Right hindlimb (tissue), 1 donor: ENCODE measurements around the gene LDLRAD4.
"Not testable (repeated sequence)": the region's sequence is repeated elsewhere in the genome, so short reads cannot be mapped to it uniquely, and the experiment has no call there.

Source experiments
- DNase-seq: peaks from one replicate; pipeline ENCODE4 v3.0.0-alpha.2; 2018

LDLRAD4 gene

DNA sequence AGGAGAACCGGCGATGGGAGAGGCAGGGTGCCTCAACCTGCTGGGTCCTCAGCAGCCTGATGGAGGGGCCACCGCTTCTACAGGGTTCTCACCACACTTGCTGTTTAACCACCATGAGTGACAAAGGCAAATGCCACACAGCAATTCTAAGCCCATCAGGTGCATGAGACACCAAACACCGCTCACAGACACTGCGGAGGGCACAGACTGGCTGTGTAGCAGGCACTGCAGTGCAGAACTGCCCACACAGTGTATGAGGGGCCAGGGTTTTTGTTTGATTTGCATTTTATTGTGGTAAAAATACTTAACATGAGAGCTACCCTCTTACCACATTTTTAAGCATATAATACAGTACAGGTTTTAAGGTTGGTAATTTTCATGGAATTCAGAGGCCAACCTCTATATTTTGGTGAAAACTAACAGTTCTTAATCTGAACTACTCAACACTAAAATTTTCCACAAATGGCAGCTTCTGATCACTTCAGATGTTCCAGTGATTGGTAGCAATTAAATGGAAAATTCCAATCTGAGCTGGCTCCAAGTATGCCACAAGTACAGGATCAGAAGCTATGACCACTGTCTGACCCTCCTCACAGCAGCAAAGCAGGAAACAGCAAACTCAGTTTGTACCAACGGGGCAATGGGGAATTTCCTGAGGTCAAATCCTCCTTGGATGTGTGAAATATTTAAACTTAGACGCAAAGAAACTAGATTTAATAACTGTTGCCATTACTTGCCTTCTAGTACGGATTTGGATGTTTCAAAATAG, 440.1 kb downstream of the LDLRAD4 start:
- DNase-seq = no peak

DNA sequence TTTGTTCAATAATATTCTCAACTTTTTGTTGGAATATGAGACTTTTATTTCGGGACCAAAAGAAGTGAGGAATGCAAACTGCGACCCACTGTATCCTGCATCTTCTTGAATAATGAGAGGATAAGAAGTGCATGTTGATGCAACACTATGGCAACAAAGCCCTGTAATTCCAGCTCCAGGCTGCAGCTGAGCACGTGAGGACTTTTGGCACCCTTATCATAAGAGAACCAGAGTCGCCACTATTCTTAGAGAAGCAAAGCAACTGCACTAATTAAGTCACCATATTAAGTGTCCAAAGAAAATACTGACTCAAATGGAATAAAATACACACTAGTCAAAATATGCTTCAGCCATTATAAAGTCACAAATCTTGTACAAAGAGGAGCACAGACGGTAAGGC, 441.9 kb downstream of the LDLRAD4 start:
- no peak for DNase-seq

DNA sequence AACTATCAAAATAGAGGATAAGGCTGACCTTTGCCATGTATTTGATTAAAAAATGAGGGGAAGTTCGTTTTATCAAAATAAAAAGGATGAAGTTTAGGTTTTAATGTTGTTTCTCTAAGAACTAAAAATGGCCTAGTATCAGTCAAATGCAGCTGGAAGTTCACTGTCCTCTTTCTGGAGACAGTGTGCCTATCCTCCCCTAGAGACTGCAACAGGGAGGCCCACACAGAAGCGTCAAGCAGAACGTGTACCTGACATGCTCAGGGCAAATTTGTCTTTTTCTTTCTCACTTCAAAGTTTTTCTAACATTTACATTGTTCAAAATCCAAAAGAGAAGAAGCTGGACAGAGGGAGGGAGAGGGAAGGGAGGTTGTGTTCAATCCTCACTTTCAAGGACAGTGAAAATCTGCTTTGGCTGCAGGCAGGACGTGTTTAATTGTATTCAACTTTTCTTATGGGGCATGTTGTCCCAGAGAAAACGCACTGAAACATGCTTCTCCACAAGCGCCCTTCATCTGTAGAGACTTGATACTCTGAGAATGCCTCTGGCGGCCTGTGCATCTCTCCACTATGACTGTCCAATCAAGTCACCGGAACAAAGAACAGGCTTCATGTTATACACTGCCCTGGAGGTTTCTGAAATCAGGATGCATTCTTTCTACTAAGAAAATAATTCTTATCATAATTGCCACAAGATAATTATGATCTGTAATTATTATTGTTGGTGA, 442.7 kb downstream of the LDLRAD4 start:
- no peak for DNase-seq

DNA sequence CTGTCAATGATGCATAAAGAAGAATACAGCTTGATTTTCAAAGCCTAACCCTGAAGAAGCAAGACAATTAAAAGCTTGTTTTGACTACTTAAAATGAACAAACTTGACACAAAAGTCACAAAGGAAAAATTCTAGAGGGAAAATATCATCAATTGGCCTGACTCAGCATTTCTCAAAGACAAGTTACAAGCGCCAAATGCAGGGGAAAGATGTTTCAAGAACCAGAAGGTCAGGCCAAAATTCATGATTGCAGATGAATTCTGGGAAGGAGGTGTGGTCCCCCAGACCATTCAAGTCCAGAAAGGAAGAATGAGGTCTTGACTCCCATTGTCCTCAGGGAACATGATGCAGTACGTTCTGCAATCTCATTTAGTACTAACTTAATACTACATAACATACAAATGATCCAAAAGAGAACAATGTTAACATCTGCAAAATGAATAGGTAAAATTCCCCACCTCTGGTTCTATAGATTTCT, 443.3 kb downstream of the LDLRAD4 start:
- DNase-seq = no peak

DNA sequence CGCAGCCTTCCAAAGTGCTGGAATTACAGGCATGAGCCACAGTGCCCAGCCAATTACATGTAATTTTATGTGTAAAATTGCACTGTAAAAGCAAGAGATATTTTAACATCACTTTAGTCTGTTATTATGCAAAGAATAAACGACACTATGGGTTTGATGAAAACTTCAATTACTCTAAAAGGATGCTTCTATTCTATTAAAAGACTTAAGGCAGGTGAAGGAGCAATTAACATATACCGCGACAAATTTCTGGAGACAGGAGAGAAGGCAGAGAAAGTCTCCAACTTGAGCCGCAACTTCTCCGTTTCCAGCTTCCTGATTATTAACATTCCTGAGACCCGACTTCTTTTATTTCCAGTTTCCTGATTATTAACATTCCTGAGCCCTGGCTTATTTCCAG, 454.1 kb downstream of the LDLRAD4 start:
- DNase-seq = no peak

DNA sequence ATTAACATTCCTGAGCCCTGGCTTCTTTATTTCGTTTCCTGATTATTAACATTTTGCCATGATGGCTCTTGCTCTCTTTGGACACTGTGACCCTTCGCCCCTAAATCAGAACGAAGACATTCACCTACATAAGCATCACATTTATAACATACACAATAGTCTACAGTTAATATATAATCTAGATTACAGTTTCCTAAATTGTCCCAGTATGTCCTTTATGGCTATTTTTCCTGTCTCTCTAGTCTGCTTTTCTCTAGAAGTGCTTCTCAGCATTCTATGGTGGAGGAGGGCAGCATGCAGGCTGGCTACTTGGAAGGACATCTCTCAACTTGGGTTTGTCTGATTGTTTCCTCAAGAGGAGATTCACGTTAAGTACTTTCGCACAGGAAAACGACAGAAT, 457.9 kb downstream of the LDLRAD4 start:
- no peak for DNase-seq

DNA sequence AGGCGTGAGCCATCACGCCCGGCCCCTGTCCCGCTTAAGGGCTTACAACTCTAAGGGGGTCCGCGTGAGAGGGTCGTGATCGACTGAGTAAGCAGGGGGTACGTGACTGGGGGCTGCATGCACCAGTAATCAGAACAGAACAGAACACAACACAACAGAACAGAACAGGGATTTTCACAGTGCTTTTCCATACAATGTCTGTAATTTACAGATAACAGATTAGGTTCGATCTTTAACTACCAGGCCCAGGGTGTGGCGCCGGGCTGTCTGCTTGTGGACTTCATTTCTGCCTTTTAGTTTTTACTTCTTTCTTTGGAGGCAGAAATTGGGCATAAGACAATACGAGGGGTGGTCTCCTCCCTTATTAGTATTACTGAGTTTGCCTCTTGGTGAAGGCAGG, 458.8 kb downstream of the LDLRAD4 start:
- not testable (repeated sequence) for DNase-seq

DNA sequence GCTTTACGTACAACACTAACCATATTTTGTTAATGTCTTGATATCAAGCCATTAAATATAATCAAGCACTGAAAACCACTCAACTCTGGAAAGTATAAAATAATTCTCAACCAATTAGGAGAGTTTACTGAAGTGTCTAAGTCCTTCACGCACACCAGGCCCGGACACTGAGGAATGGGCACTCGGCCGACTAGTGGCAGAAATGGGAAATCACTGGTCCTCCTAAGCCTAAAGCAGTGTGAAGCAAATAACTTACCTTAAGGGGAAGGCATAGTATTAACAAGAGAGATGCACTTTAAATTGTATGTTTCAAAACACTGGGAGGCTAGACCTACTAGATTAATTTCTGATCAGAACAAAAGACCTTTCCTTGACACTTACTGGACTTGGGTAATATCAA, 462.1 kb downstream of the LDLRAD4 start:
- no peak for DNase-seq

DNA sequence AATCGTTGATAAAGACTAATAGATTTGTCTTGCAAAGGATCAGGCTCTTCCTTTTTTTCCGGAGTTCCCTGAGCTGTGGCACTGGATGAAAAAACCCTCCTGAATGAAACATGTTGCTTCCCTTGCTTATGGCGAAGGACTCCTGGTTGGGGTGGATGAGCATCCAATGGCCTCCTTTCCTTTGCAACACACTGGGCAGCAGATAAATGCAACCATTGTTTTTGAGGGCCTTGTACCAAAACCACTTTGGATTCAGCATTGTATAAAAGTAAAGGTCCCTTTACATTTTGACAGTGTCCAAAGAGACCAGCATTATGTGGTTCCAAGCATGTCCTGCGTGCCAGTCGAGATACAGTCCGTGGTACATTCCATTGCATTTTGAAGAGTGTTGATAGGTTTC, 463.1 kb downstream of the LDLRAD4 start:
- no peak for DNase-seq

DNA sequence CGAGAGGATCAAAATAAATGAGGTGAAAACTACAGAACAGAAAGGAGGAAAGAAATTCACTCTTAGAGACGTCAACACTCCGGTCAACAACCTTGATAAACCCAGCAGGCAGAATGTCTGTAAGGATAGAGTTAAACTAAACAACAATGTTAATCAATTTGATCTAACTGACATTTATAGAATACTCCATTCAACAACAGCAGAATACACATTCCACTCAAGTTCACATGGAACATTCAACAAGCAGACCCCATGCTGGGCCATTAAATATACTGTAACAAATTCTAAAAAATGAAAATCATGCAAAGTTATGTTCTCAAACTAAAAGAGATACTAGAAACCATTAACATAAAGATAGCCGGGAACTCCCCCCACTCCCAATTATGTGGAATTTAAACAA, 466.0 kb downstream of the LDLRAD4 start:
- DNase-seq = no peak

DNA sequence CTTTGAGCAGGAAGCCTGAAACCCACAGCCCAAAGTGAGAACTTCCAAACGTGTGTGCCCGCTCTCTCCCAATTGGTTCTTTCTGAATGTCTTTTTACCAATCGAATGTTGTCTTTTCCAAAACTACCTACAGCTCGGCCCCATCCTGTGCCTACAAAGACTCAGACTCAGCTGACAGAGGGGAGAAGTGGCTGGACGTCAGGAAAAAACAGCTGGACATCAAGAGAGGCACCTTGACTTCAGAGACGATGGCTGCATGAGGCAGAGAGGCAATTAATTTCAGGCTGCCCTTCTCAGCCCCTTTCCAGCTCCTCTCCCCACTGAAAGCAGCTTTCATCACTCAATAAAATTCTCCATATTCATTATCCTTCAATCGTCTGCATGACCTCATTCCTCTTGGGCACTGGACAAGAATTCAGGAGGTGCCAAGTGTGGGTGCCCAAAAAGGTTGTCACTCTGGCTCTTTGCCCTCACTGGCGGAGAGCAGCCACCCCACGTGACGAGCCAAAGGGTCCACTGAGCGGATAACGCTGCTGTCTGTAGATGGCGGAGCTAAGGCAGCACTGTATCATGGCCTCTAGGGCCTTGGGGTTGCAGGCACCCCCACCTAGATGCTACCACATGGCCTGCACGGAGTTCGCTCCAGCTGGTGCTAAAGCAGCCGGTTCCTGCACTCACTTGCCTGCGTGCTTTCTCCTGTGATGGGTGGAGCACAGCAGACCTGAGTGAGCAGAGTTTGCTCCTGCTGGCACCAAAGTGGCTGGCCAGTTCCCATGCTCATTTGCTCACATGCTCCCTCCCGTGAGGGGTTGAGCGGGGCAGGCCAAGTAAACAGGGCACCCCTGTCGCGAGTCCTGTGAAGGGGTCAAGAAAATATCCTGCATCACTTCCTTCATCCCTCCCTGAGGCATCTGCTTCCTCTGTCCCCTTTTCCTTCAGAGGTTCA, 469.9 kb downstream of the LDLRAD4 start:
- DNase-seq = no peak

DNA sequence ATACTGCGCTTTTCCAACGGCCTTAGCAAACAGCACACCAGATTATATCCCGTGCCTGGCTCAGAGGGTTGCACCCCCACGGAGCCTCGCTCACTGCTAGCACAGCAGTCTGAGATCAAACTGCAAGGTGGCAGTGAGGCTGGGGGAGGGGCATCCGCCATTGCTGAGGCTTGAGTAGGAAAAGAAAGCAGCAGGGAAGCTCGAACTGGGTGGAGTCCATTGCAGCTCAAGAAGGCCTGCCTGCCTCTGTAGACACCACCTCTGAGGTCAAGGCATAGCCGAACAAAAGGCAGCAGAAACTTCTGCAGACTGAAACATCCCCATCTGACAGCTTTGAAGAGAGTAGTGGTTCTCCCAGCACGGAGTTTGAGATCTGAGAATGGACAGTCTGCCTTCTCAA, 471.5 kb downstream of the LDLRAD4 start:
- DNase-seq = not testable (repeated sequence)

DNA sequence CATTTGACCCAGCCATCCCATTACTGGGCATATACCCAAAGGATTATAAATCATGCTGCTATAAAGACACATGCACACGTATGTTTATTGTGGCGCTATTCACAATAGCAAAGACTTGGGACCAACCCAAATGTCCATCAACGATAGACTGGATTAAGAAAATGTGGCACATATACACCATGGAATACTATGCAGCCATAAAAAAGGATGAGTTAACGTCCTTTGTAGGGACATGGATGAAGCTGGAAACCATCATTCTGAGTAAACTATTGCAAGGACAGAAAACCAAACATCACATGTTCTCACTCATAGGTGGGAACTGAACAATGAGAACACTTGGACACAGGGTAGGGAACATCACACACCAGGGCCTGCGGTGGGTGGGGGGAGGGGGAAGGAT, 476.8 kb downstream of the LDLRAD4 start:
- DNase-seq = not testable (repeated sequence)

DNA sequence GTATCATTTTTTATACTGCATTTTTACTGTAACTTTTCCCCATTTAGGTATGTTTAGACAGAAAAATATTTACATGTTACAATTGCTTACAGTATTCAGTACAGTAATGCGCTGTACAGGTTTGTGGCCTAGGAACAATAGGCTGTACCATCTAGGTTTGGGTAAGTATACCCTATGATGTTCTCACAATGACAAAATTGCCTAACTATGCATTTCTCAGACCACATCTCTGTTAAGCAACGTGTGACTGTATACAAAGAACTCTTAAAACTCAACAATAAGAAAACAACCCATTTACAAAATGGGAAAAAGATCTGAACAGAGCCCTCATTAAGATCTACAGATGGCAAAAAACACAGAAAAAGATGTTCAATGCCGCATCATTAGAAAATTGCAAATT, 478.4 kb downstream of the LDLRAD4 start:
- no peak for DNase-seq

DNA sequence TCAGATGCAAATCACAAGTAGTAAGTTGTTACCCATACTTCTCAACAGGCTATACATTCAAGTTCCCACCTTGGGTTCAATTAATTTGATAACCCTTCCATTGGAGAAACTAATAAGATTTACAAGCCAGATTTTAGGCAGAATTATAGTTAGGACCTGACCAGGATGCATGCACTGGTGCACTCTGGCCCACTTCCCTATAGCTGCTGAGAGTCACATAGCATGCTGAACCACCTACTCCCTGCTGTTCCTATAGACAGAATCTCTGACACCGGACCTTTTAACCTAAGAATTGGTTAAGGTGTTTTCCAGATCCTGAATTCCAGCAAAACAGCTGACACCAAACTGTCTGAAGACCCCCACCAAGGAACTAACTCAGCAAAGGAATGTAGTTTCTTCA, 481.6 kb downstream of the LDLRAD4 start:
- no peak for DNase-seq
